HUDEP-2 (cell line): Measurements from ENCODE around the gene LMX1B.

ENCODE experiments used
- DNase-seq, 76 experiments: peaks; one replicate each; lab custom pipeline; 2025; ENCODE audit not compliant: unreplicated experiment in 76 of 76; lab: John Stamatoyannopoulos, UW

The LMX1B gene

DNA sequence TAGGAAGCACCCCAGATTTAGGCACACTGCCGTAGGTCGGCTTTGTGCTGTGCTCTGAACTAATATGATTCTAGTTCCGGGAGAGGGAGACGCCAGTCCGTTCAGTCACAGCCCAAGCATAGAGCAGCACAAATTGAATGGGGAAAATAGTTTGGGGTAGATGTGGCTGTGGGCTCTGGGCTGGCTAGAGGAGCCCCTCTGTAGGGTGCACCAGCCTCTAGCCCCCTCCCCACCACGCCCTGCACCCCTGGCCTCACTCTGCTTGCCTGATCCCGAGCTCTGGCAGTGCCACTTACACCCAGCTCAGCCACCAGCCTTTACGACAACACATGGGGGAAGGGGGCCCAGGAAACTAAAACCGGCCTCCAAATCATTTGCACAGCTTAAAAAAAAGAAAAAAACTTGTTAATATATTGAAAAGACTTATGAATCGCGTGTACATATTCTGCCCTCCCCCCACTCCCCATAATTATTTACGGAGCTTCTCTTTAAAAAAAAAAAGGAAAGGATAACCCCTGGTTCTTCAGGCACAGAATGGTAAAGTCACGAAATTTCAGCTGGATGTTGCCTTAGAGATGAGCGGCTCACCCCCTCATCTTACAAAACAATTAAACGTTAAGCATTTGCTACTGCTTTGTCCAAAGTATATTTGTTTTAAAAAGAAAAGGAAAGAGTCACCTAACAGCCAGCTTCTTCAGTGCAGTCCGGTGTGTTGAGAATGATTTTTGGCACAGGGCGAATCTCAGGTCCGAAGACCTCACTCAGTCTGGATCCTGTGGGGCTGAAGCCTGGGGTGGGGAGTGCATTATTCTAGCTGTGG, 3.5 kb downstream of the LMX1B start:
- DNase-seq, result no peak

GRCh38 chr9:126617823-126618165, 4.1 kb downstream of the LMX1B start:
- DNase-seq, result no peak

GRCh38 chr9:126618190-126618584, 4.5 kb downstream of the LMX1B start:
- DNase-seq, result no peak

DNA sequence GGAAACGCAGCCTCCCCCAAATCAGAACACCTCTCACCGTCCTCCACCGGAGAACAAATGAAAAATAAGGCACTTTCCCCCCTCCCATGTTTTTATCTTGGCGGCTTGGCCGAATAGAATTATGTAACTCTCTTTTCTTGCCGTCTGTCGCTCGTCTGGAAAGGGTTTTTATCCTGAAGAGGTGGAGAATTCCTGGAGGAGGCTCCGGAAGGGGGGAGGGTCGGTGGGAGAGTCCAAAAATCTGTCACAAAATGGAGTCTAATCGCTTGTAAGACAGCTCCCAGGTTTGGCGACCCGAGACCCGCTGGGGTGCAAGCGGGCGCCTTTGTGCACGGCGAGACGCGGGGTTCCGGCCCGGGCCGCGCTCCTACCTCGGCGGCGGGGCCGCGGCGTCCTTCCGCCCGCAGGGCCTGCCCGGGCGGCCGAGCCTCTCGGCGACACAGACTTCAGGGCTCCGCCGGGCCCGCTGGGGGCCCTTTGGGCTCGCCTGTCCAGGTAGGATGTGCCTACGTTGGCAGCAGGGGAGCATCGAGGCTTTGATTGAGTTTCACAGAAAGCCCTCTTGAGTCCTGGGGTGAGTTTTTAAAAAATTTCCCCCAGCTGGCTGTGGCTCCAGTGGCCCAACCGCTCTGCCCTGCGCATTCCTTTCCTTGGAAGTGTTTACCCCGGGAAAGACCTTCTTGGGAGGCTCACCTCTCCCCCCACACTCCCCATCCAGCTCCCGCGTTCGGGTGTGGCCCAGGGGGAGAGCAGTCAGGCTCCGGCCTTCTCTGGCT, 5.0 kb downstream of the LMX1B start:
- no peak for DNase-seq

GRCh38 chr9:126619361-126620135, 5.8 kb downstream of the LMX1B start:
- DNase-seq, result no peak

DNA sequence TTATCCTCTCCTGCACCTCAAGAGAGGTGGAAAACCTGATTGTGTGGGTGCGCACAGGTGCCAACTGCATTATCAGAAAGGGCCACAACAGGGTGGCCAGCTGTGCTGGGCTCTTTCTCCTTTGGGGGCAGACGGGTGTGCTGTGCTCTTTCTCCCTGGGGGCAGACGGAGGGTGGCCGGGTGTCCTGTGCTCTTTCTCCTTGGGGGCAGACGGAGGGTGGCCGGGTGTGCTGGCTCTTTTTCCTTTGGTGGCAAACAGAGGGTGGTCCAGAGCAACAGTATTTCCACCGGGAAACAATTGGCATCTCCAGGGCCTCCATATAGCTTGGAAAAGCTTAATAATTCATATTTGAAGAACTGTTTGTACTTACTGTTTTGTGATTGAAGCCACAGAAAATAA, 6.8 kb downstream of the LMX1B start:
- DNase-seq, result no peak

- no peak for DNase-seq
These were observed 7.6 kb downstream of the LMX1B start for GRCh38 chr9:126621061-126621918.

DNA sequence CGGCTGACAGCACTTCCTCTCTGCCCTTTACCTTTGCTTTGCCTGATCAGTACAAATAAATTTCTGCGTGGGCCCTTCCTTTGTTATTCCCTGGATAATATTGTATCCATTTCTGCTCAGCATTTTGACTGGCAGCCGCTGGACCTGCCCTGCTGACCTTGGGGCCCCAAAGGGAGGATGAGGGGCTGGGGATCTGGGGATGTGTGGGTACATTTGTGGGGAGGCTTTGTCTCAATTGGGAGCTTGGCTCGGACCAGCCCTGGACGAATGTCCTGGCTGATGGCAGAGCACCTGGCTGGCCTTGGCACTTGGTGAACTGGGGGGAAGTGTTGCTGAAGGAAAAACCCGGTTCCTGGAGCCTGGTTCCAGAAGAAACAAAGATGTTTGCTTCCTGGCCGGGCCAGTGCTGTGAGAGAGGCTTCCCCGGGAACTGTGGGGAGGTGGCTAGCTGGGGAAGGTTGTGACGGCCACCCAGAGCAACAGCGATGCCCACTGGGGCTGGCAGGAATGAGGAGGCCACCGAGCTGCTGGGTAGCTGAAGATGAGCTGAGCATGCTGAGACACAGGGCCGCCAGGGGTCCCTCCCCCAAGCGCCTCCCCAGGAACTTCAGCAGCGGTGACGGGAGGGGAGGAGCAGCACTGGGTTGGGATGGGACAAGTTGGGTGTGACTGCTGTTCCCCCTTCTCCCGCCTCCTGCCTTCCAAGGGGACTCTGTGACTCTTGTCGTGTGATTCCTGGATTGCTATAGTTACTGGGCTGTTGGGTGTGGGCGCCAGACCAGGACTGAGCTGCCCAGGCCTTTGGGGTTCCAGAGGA, 8.4 kb downstream of the LMX1B start:
- no peak for DNase-seq

DNA sequence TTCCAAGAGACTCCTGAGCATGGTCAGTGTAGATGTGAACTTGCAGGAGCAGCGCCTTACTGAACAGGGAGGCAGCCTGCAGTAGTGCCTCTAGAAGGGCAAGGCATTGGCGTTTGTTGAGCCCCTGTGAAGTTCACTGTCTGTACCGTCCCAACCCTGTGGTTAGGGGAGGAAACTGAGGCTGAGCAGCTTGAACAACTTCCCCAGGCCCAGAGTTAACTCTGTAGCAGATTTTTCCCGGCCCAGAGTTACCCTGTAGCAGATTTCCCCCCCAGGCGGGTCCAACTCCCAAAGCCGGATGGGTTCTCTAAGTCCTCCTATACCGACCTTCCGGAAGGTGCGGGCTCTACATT, 9.6 kb downstream of the LMX1B start:
- DNase-seq, result no peak

DNA sequence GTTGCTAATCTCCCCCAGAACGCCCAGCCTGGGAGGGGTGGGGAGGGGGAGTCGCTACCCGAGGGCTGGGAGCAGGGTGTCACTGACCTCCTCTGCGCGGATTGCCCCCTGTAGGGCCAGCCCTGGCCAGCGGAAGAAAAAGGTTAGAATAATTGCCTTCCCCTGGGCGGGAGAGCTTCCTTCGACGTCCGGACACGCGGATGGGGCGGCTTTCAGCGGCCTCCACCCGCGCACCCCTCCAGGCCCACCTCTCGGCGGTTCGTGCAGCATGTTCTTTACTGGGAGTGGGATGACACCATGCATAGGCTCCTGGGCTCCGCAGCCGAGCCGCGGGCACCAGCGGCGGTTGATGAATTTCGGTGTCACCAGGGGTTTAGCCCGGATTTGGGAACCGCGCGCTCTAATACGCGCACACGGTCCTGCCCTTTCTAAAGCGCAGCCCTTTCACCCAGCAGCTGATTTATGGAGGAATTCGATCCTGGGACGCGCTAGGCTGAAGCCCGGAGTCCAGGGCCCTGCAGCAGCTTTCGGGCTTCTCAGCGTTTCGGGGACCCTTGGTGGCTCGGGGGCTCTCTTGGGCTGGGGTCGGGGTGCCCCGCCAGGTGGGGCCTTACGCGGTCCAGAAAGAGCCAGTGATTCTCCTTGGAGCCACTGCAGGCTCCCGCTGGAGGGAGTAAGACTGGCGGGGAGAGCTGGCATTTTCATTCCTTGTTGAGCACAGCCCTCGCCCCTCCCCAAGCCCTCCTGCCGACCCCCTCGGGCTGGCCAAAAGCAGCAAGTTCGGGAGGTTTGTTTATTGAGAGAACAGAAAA, 10.1 kb downstream of the LMX1B start:
- DNase-seq, result no peak

DNA sequence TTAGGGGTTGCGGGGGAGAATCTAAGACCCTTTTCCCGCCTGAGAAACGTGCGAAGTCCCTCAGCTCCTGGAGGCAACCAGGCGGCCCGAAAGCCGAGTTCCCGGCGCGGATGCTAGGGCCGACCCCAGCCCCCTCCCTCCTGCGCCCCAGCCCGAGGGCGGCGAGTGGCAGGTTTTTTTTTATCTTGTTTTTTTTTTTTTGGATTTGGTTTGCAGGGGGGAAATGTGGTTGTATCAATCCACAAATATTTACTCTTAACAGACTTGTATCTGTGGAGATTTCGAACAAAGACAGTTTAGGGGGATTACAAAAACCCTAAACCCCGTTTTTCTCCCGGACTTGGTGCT, 10.7 kb downstream of the LMX1B start:
- no peak for DNase-seq

GRCh38 chr9:126624912-126625311, 11.2 kb downstream of the LMX1B start:
- DNase-seq, result no peak

DNA sequence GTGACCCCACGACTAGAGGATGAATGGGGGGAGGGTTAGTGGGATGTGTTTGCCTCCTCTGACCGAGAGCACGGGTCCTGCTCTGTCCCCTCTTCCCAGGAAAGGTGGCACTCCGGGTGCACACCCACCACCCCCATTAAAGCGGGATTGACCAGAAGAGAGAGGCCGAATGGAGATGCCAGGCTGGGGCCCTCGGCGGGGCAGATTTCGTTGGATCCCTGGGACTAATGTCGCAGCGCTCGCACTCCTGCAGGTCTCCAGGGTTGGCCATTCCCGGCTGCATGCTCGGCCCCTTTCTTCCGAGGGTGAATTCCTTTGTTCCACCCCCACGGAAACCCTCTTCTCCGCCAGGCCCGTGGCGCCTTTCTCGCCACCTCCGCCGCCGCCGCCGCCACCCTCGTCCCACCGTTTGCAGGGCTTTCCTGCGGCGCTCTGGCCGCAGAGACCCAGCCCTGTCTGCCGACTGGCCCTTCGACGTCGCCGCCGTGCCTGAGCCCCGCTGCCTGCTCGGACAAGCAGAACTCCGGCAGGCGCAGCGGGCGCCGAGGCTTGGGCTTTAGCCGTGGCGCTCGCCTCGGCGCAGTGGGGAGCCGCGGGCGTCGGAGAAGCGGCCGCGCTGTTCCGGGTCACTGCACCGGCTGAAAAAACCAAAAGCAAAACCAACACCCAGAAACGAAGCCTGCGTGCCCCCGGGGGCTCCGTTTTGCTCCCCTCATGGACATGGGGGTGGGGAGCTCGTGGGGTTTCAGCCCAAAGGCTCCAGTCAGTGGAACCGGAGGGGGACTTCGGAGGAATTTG, 11.8 kb downstream of the LMX1B start:
- DNase-seq, result no peak

GRCh38 chr9:126626127-126626925, 12.6 kb downstream of the LMX1B start:
- no peak for DNase-seq

DNA sequence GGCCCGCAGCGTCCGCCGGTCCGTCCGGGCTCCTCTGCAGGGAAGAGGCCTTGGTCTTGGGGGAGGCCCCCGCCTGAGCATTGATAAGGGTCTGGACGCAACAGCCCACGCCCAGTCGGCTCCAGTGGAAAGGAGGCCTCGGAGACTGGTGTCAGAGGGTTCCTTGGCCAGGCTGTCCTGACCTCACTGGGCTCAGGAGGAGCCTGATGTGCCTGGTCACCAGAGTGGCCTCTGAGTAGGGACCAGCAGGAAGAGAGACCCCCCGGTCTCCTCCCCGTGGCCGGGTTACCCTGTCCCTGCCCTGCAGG, 13.2 kb downstream of the LMX1B start:
- DNase-seq, result no peak

- DNase-seq, result no peak
These were observed 14.4 kb downstream of the LMX1B start for GRCh38 chr9:126628146-126628545.

DNA sequence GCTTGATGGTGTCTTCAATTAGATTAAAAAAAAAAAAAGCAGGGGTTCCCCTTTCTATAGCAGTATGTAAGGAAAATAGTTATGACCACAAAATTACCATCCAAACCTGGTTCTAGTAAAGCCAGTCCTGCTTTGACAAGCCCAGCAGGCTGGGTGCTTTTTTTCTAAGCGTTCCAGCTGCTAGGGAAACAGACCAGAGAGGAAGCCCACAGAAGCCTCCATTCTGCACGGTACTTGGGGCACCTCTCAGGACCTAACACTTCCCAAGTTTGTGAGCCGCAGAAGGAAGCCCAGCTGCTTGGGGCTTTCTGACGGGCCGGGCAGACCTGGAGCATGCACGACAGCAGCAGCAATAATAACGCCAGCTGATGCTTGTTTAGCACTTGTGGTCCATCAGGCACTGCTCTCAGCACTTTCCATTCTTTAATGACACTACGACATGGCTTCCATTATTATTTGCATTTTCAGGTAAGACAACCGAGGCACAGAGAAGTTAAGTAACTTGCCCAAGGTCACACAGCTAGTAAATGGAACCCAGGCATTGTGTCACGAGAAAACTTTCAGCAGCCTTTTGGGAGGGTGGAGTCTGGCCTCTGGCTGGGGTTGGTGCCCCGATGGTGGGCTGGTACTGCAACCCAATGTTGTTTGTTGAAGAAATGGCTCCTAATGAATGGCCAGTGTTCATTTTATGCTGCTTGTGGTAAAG, 15.4 kb downstream of the LMX1B start:
- no peak for DNase-seq
